ENCODE measurements around the gene HOXB5. TPM values are rescaled to one million over a fixed set of nuclear protein-coding genes. Genes with fewer than 3 reads are reported as not detected.

Gene HOXB5
- total and polyA plus RNA-seq, 9 donors = 0.04 to 2.8 (median 0.49) TPM; not detected in 1

DNA sequence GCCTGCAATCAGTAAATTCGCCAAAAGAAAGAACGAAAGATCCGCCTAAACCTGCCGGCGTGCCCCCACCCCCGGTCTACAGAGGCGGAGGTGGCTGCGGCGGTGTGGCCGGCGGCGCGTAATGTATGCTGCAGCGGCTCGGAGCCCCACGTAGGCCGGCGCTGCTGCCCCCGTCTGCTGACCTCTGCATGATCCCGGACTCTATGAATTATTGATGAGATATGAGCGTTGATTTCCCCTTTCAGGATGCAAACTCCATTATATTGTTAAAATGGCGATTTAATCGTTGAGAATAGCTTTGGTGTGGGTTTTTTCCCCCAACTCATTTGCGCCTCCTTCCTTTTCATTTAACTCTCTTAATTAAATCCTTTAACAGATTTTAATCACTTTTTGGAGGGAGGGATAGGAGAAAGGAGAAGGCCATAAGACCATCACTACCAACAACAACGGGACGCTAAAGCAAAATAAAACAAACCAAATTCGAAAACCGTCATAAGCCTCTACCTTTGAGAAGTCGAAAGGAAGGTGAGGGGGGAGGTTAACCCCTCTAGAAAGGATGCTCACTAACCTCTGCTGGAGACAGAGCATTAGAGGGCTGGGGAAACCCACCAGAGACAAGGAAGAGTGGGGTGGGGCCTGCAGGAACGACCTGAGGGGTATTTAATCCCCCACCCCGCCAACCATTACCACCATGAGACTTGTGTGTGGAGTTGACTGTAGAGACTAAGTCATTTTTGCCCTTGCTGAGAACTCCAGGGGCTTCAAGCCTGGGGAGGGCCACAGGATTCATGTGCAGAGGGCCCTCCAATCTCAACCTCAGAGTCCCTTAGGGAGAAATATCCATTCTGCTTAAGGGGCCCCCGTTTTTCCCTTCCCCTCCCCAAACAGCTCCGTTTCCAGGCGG is 7.0 kb downstream of the HOXB5 start:
- H3K27me3 ChIP-seq = peaks cover 7% of the 10 kb centered on the region
- no peak for DNase-seq

DNA sequence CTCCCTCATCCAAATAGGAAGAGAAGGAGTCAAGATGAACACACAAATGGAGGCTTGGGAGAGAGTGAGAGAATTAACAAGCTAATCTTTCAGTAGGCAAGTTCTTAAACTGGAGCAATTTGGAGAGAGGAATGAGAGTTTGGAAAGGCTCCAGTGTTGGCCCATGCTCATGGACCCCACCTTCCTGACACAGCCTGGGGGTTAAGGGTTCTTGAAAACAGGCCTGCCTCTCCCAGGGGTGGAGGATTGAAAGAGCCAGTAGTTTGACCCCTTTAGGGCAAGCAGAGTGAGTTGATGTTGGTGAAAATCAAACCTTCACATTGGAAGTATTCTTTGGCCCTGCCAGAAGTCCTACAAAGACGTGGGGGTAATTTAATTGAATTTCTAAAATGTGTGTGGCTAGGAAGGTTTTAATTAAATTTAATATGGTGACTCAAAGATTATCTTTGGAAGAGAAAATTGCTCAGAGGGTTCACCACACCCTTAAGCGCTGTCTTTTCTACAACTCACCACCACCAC is 9.3 kb downstream of the HOXB5 start:
- intact Hi-C loops (cut with DNase I) = no loop called here
- H3K9me3 ChIP-seq = no peaks in the 10 kb centered on the region
- H3K36me3 ChIP-seq = no peaks in the 10 kb centered on the region
- WGBS, 3 donors = 17 to 28% (median 22%) methylated on average over 2 of the region's 2 CpGs
- H3K27me3 ChIP-seq = peaks cover 8% of the 10 kb centered on the region
- H3K4me3 ChIP-seq = no peak overlapping the region
- DNase-seq = no peak
- H3K27ac ChIP-seq = no peak overlapping the region
- no peak for TF ChIP-seq EP300 (IDR thresholded peaks at IDR 0.05)
- TF ChIP-seq, protein P1, sequence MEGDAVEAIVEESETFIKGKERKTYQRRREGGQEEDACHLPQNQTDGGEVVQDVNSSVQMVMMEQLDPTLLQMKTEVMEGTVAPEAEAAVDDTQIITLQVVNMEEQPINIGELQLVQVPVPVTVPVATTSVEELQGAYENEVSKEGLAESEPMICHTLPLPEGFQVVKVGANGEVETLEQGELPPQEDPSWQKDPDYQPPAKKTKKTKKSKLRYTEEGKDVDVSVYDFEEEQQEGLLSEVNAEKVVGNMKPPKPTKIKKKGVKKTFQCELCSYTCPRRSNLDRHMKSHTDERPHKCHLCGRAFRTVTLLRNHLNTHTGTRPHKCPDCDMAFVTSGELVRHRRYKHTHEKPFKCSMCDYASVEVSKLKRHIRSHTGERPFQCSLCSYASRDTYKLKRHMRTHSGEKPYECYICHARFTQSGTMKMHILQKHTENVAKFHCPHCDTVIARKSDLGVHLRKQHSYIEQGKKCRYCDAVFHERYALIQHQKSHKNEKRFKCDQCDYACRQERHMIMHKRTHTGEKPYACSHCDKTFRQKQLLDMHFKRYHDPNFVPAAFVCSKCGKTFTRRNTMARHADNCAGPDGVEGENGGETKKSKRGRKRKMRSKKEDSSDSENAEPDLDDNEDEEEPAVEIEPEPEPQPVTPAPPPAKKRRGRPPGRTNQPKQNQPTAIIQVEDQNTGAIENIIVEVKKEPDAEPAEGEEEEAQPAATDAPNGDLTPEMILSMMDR (IDR thresholded peaks at IDR 0.05) = no peak
- no peak for TF ChIP-seq POLR2A (IDR thresholded peaks at IDR 0.05)
- H3K4me1 ChIP-seq (ENCODE audit: insufficient read depth) = peaks cover 3% of the 10 kb centered on the region

More for the DNA sequence above, 7.0 kb downstream of the HOXB5 start:
- TF ChIP-seq POLR2A (IDR thresholded peaks at IDR 0.05) (no peak), EP300 (IDR thresholded peaks at IDR 0.05) (no peak)
- TF ChIP-seq, protein P1 (IDR thresholded peaks at IDR 0.05) = no peak
- Histone ChIP-seq H3K9me3 (no peaks in the 10 kb centered on the region), H3K4me3 (peak overlapping the region; percentile 57), H3K4me1 (ENCODE audit: insufficient read depth) (peaks cover 3% of the 10 kb centered on the region), H3K27ac (no peak overlapping the region), H3K36me3 (no peaks in the 10 kb centered on the region)
- intact Hi-C loops (cut with DNase I) = no loop called here
- WGBS, 3 donors = 16 to 23% (median 17%) methylated on average over 34 of the region's 34 CpGs

DNA sequence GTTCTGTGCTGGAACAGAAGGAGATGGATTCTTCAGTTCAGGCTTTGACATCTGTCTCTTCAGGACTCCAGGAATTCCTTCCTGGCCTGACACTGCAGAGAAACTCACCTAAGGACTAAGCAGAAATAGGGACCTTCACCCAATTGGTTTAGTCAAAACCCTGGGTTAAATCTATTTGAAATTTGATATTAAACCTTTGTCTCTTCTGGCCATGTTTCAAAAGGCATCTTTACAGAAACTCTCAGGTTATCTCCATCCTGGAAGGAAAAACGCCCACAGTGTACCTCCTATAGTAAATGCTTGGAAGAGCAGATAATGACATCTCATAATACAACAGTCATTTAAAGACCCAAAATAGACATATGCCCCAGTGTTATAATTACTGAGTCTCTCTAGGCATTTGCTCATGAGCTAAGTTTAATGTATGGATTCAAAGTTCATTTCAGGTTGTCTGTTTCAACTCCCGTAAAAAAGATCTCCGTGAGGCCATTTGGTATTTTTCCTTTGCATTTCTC is 9.8 kb downstream of the HOXB5 start:
- Histone ChIP-seq H3K9me3 (no peaks in the 10 kb centered on the region), H3K4me3 (no peak overlapping the region), H3K27ac (no peak overlapping the region), H3K4me1 (ENCODE audit: insufficient read depth) (peaks cover 3% of the 10 kb centered on the region), H3K36me3 (no peaks in the 10 kb centered on the region), H3K27me3 (peaks cover 8% of the 10 kb centered on the region)
- TF ChIP-seq, protein P1 (IDR thresholded peaks at IDR 0.05) = no peak
- TF ChIP-seq POLR2A (IDR thresholded peaks at IDR 0.05) = no peak
- TF ChIP-seq EP300 (IDR thresholded peaks at IDR 0.05) = no peak
- intact Hi-C loops (cut with DNase I) = no loop called here
- DNase-seq = no peak
- 54 to 74% (median 61%) methylated on average over 3 of the region's 3 CpGs for WGBS, 3 donors

DNA sequence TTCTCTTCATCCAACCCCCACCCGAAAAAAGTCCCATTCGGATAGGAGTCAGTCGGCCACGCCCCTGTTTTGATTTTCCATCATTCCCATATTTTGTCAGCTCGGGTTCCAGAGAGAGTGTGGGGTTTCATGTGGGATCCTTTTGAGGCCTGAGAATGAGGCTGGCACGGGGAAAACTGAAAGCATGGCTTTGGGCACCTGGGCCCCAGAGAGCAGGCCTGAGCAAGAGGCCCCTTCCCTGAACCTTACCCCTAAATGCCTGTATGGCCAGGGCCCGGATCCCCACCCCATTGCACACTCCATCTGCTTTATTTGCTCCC is 10.9 kb downstream of the HOXB5 start:
- Histone ChIP-seq H3K36me3 (no peaks in the 10 kb centered on the region), H3K9me3 (no peaks in the 10 kb centered on the region), H3K27ac (no peak overlapping the region), H3K4me3 (no peak overlapping the region), H3K27me3 (peaks cover 8% of the 10 kb centered on the region), H3K4me1 (ENCODE audit: insufficient read depth) (peaks cover 3% of the 10 kb centered on the region)
- 28 to 57% (median 33%) methylated on average over 7 of the region's 7 CpGs for WGBS, 3 donors
- intact Hi-C loops (cut with DNase I) = no loop called here
- TF ChIP-seq EP300 (IDR thresholded peaks at IDR 0.05) (no peak), POLR2A (IDR thresholded peaks at IDR 0.05) (no peak)
- TF ChIP-seq, protein P1 (IDR thresholded peaks at IDR 0.05) = no peak
- DNase-seq = no peak

All from ovary (tissue), 9 donors.